Hepatocyte (in vitro differentiated cells): Measurements from ENCODE around the gene CDH22. TPM values are rescaled to one million over a fixed set of nuclear protein-coding genes. Genes with fewer than 3 reads are reported as not detected.

ENCODE experiments used
- DNase-seq: peaks from one replicate; pipeline ENCODE4 v3.0.0-alpha.2; 2016; ENCODE audit warnings: low spot score
- H2AFZ ChIP-seq: fragments of 200-600 bp; sonication (generic); 2 replicates; pipeline ENCODE4 v1.6.0; 2016; ENCODE audit warnings: antibody characterized with exemption, mild to moderate bottlenecking
- H3K27ac ChIP-seq: fragments of 200-600 bp; sonication (generic); 2 replicates; pipeline ENCODE4 v1.5.1; 2016; ENCODE audit warnings: mild to moderate bottlenecking
- H3K27me3 ChIP-seq: fragments of 200-600 bp; sonication (generic); 2 replicates; pipeline ENCODE4 v1.6.1; 2016
- H3K36me3 ChIP-seq: fragments of 200-600 bp; sonication (generic); replicated peaks from 2 replicates; pipeline ENCODE4 v1.5.1; 2016; ENCODE audit warnings: low read depth; ENCODE audit not compliant: insufficient read depth
- H3K4me1 ChIP-seq: fragments of 200-600 bp; sonication (generic); 2 replicates; pipeline ENCODE4 v1.5.1; 2016; ENCODE audit warnings: mild to moderate bottlenecking, moderate library complexity; ENCODE audit not compliant: insufficient read depth
- H3K4me2 ChIP-seq: fragments of 200-600 bp; sonication (generic); 2 replicates; pipeline ENCODE4 v1.6.0; 2016
- H3K4me3 ChIP-seq: fragments of 200-600 bp; sonication (generic); 2 replicates; pipeline ENCODE4 v1.5.1; 2016; ENCODE audit warnings: mild to moderate bottlenecking
- H3K79me2 ChIP-seq: fragments of 200-600 bp; sonication (generic); 2 replicates; pipeline ENCODE4 v1.6.0; 2017; ENCODE audit warnings: mild to moderate bottlenecking
- H3K9me2 ChIP-seq: fragments of 200-600 bp; sonication (generic); replicated peaks from 2 replicates; pipeline ENCODE4 v1.6.0; 2017; ENCODE audit warnings: mild to moderate bottlenecking; ENCODE audit not compliant: insufficient read depth
- H3K9me3 ChIP-seq: fragments of 200-600 bp; sonication (generic); 2 replicates; pipeline ENCODE4 v1.5.1; 2016; ENCODE audit warnings: low read depth, mild to moderate bottlenecking
- H4K20me1 ChIP-seq: fragments of 200-600 bp; sonication (generic); 2 replicates; pipeline ENCODE4 v1.6.0; 2016; ENCODE audit warnings: mild to moderate bottlenecking; ENCODE audit not compliant: insufficient read depth, poor library complexity, severe bottlenecking
- CTCF ChIP-seq: fragments of 200-600 bp; sonication (generic); IDR thresholded peaks from 2 replicates; pipeline ENCODE4 v1.5.1; 2016; ENCODE audit warnings: antibody characterized with exemption, mild to moderate bottlenecking; ENCODE audit not compliant: poor library complexity
- EZH2 ChIP-seq: fragments of 200-600 bp; sonication (generic); IDR thresholded peaks from 2 replicates; pipeline ENCODE4 v1.6.1; 2016; ENCODE audit warnings: antibody characterized with exemption, mild to moderate bottlenecking, borderline replicate concordance
- EZH2phosphoT487 ChIP-seq: fragments of 200-600 bp; sonication (generic); IDR thresholded peaks from one replicate; pipeline ENCODE4 v1.6.1; 2018; ENCODE audit warnings: antibody characterized with exemption, mild to moderate bottlenecking, low read depth, moderate library complexity; ENCODE audit not compliant: unreplicated experiment, severe bottlenecking
- WGBS: methylation state at CpG from one replicate; pipeline ENCODE4 v1.1.6; 2016; ENCODE audit warnings: low lambda C conversion rate; ENCODE audit errors: missing lambda C conversion rate; 5-methylcytosine and 5-hydroxymethylcytosine counted together
- polyA plus RNA-seq: library from polyadenylated mRNA; unstranded; fragments of >200 nt; fragmentation: Nextera tagmentation; extraction: Ambion mirVana; gene quantifications from 2 replicates; pipeline ENCODE4 v1.2.1, GENCODE V29; 2016
- total RNA-seq: library from RNA; depleted of rRNA; stranded (reverse); fragments of >200 nt; gene quantifications from 2 replicates; pipeline ENCODE4 v1.2.3, GENCODE V29; 2014

CDH22 gene
- total and polyA plus RNA-seq, 2 experiments from 2014 or later, result not detected

GRCh38 chr20:46265539-46265938 is 42.8 kb downstream of the CDH22 start:
- no peak overlapping the region for H2AFZ ChIP-seq
- no peaks in the 10 kb centered on the region for H3K36me3 ChIP-seq
- no peak overlapping the region for H3K4me3 ChIP-seq
- H3K4me2 ChIP-seq, result no peak overlapping the region
- H3K27me3 ChIP-seq, result peaks cover 41% of the 10 kb centered on the region
- no peaks in the 10 kb centered on the region for H3K9me2 ChIP-seq
- TF ChIP-seq EZH2phosphoT487 (no peak), CTCF (no peak), EZH2 (no peak)
- no peaks in the 10 kb centered on the region for H4K20me1 ChIP-seq
- H3K79me2 ChIP-seq, result no peaks in the 10 kb centered on the region
- no peaks in the 10 kb centered on the region for H3K9me3 ChIP-seq
- no peaks in the 10 kb centered on the region for H3K4me1 ChIP-seq
- 88% methylated on average over 2 of the region's 2 CpGs for WGBS
- DNase-seq, result no peak
- H3K27ac ChIP-seq, result no peak overlapping the region

GRCh38 chr20:46264391-46265266 is 43.7 kb downstream of the CDH22 start:
- Histone ChIP-seq H3K4me3 (no peak overlapping the region), H3K4me2 (no peak overlapping the region), H2AFZ (no peak overlapping the region), H3K27ac (no peak overlapping the region), H3K9me3 (no peaks in the 10 kb centered on the region), H3K79me2 (no peaks in the 10 kb centered on the region), H3K4me1 (no peaks in the 10 kb centered on the region), H3K27me3 (peaks cover 32% of the 10 kb centered on the region), H3K9me2 (no peaks in the 10 kb centered on the region), H3K36me3 (no peaks in the 10 kb centered on the region), H4K20me1 (no peaks in the 10 kb centered on the region)
- WGBS, result 90% methylated on average over 26 of the region's 26 CpGs
- TF ChIP-seq EZH2phosphoT487 (no peak), CTCF (no peak), EZH2 (no peak)
- no peak for DNase-seq

- no peaks in the 10 kb centered on the region for H3K36me3 ChIP-seq
- H3K9me3 ChIP-seq, result no peaks in the 10 kb centered on the region
- H3K79me2 ChIP-seq, result no peaks in the 10 kb centered on the region
- no peaks in the 10 kb centered on the region for H3K4me1 ChIP-seq
- peaks cover 16% of the 10 kb centered on the region for H3K27me3 ChIP-seq
- no peaks in the 10 kb centered on the region for H4K20me1 ChIP-seq
- no peak for DNase-seq
- no peak for TF ChIP-seq EZH2phosphoT487
- no peak for TF ChIP-seq CTCF
- TF ChIP-seq EZH2, result no peak
- H3K9me2 ChIP-seq, result no peaks in the 10 kb centered on the region
- no peak overlapping the region for H2AFZ ChIP-seq
- no peak overlapping the region for H3K4me2 ChIP-seq
- WGBS, result 78% methylated on average over 12 of the region's 12 CpGs
- no peak overlapping the region for H3K4me3 ChIP-seq
- H3K27ac ChIP-seq, result no peak overlapping the region
Measured at GRCh38 chr20:46261456-46262253, 46.6 kb downstream of the CDH22 start.
